Lung (tissue), 12 donors: ENCODE results near the gene ELP5. TPM values are rescaled to one million over a fixed set of nuclear protein-coding genes. Genes with fewer than 3 reads are reported as not detected.

Experiments used
- ATAC-seq: fragments of 200-7000 bp; cut with Tn5 transposase; one replicate; pipeline ENCODE4 v1.9.1; 2020; ENCODE audit warnings: moderate number of reproducible peaks; ENCODE audit not compliant: insufficient read depth, low FRiP score
- DNase-seq, 3 donors: peaks; one replicate each; pipeline ENCODE4 v3.0.0-alpha.2; 2013 to 2017
- H3K27ac ChIP-seq, 2 donors: one replicate each; pipeline ENCODE4 v1.5.1; 2013; ENCODE audit warnings: mild to moderate bottlenecking in 2 of 2, moderate library complexity in 2 of 2, control low read depth in 1 of 2, inconsistent platforms in 1 of 2, low read depth in 1 of 2, low read length in 1 of 2
- H3K27me3 ChIP-seq, 3 donors: one replicate each; pipeline ENCODE4 v1.5.1; 2013; ENCODE audit warnings: low read length in 2 of 3; ENCODE audit not compliant: control insufficient read depth in 3 of 3, insufficient read depth in 3 of 3
- H3K36me3 ChIP-seq, 4 donors: one replicate each; pipeline ENCODE4 v1.5.1; 2013; ENCODE audit warnings: low read length in 4 of 4, mild to moderate bottlenecking in 1 of 4, moderate library complexity in 1 of 4; ENCODE audit not compliant: control insufficient read depth in 4 of 4, insufficient read depth in 4 of 4
- H3K4me1 ChIP-seq, 5 donors: one replicate each; pipeline ENCODE4 v1.5.1; 2013; ENCODE audit warnings: low read length in 5 of 5, mild to moderate bottlenecking in 2 of 5, moderate library complexity in 1 of 5; ENCODE audit not compliant: control insufficient read depth in 5 of 5, insufficient read depth in 5 of 5
- H3K4me3 ChIP-seq: one replicate; pipeline ENCODE4 v1.5.1; 2013; ENCODE audit warnings: mild to moderate bottlenecking, control low read depth, moderate library complexity
- H3K9ac ChIP-seq, 2 donors: one replicate each; pipeline ENCODE4 v1.5.1; 2013; ENCODE audit warnings: low read length in 2 of 2, control low read depth in 1 of 2; ENCODE audit not compliant: insufficient read depth in 1 of 2
- H3K9me3 ChIP-seq, 4 donors: one replicate each; pipeline ENCODE4 v1.5.1; 2013; ENCODE audit warnings: low read length in 3 of 4, mild to moderate bottlenecking in 1 of 4, moderate library complexity in 1 of 4; ENCODE audit not compliant: control insufficient read depth in 4 of 4, insufficient read depth in 3 of 4
- WGBS, 2 donors: extraction: QIAGEN DNeasy Blood & Tissue Kit; methylation state at CpG; one replicate each; pipeline ENCODE4 v1.1.7; 2013; 5-methylcytosine and 5-hydroxymethylcytosine counted together
- polyA plus RNA-seq, 2 donors: library from polyadenylated mRNA; stranded (reverse); fragments of 200-250 nt; gene quantifications; one replicate each; pipeline ENCODE4 v1.2.1, GENCODE V29; 2013
- total RNA-seq, 2 donors: library from RNA; depleted of rRNA in 1 of 2; stranded (reverse); fragments of >200 nt in 1 of 2; gene quantifications; one replicate each; pipeline ENCODE4 v1.2.1, GENCODE V29; 2014 to 2021
- TF ChIP-seq, protein P1 (sequence below): IDR thresholded peaks from 2 replicates; pipeline ENCODE4 v1.5.1; 2012; ENCODE audit warnings: mild to moderate bottlenecking; ENCODE audit errors: control extremely low read depth, extremely low read depth
- donor health status: control.
- donor health status: control.
- donor health status: Bipolar disorder and iron deficiency.
- donor health status: healthy.
- donor health status: DM: yes; HTN: yes; CAD: no.

ELP5 gene
- total and polyA plus RNA-seq, 4 donors, result 19.8 to 63.2 (median 36.6) TPM

DNA sequence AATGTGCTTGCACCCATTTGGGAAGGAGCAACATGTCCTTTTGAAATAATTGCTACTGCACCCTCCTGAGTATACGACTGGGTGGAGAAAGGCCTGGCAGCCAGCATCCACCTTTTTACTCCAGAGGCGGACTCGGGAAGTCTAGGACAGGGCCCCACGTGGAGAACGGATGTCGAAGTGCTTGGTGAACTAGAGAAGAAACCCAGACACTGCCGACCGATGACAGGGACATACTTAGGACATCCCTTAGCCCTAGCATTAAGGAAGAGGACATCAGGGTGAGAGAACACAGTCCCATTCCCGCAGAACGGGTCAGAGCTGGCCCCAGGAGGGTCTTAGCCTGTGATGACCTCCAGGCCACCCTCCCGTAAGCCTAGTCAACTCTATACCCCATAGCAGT is 38.7 kb downstream of the ELP5 start:
- H3K27ac ChIP-seq, result no peak overlapping the region
- no peak overlapping the region for H3K4me3 ChIP-seq
- peaks cover 2 to 14% (median 10%) of the 10 kb centered on the region in 5 donors for H3K4me1 ChIP-seq
- no peaks in the 10 kb centered on the region for H3K36me3 ChIP-seq
- ATAC-seq (no peak), DNase-seq (no peak)
- H3K27me3 ChIP-seq, result peaks cover 0 to 30% (median 21%) of the 10 kb centered on the region in 3 donors
- no peaks in the 10 kb centered on the region for H3K9me3 ChIP-seq
- TF ChIP-seq, protein P1, sequence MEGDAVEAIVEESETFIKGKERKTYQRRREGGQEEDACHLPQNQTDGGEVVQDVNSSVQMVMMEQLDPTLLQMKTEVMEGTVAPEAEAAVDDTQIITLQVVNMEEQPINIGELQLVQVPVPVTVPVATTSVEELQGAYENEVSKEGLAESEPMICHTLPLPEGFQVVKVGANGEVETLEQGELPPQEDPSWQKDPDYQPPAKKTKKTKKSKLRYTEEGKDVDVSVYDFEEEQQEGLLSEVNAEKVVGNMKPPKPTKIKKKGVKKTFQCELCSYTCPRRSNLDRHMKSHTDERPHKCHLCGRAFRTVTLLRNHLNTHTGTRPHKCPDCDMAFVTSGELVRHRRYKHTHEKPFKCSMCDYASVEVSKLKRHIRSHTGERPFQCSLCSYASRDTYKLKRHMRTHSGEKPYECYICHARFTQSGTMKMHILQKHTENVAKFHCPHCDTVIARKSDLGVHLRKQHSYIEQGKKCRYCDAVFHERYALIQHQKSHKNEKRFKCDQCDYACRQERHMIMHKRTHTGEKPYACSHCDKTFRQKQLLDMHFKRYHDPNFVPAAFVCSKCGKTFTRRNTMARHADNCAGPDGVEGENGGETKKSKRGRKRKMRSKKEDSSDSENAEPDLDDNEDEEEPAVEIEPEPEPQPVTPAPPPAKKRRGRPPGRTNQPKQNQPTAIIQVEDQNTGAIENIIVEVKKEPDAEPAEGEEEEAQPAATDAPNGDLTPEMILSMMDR, result no peak
- 86 to 90% methylated on average over 11 of the region's 11 CpGs for WGBS, 2 donors
- H3K9ac ChIP-seq, result no peak overlapping the region

DNA sequence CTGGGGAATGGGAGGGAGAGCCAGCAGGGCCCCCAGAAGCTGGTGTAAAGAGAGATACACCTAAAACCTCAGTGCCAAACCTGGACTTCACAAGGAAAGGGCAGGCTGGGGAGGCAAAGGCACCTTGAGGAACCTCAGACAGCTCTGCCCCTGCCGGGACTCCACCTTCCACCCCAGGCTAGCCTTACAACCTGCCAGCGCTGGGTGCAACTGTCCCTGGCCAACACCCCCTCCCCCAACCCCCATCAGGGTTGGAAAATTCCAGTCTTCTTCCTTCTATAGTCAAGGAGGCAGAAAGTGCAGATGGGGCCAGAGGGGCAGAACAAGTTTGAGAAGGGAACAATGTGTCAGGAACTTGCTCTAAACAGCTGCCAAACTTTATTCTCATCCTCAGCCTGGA is 40.2 kb downstream of the ELP5 start:
- ATAC-seq (no peak), DNase-seq (no peak)
- Histone ChIP-seq H3K4me3 (no peak overlapping the region), H3K27me3 (peaks cover 0 to 37% (median 24%) of the 10 kb centered on the region in 3 donors), H3K4me1 (peaks cover 2 to 14% (median 11%) of the 10 kb centered on the region in 5 donors), H3K36me3 (no peaks in the 10 kb centered on the region), H3K9ac (no peak overlapping the region), H3K9me3 (no peaks in the 10 kb centered on the region), H3K27ac (no peak overlapping the region)
- TF ChIP-seq, protein P1, result no peak
- WGBS, 2 donors, result 73 to 78% methylated on average over 2 of the region's 2 CpGs

DNA sequence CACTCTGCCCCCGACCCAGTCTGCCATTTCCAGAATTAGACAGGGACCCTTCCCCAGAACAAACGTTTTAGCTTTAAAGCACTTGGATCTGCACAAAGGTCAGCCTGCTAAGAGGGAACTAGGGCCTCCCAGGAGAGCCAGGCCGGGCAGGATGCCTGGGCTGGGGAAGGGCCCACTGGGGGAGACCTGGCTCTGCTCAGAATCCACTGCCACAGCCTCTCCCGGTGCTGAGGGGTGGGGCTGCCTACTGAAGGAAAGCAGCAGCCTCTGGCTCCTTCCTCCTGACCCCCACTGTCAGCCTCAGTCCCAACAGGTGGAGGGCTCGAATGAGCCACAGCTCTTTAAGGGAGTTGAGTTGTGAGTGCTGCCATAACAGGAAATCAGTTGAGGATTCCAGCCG is 40.7 kb downstream of the ELP5 start:
- Histone ChIP-seq H3K4me1 (peaks cover 2 to 14% (median 11%) of the 10 kb centered on the region in 5 donors), H3K36me3 (no peaks in the 10 kb centered on the region), H3K4me3 (no peak overlapping the region), H3K27me3 (peaks cover 0 to 37% (median 24%) of the 10 kb centered on the region in 3 donors), H3K9ac (no peak overlapping the region), H3K27ac (no peak overlapping the region), H3K9me3 (no peaks in the 10 kb centered on the region)
- no peak for ATAC-seq
- TF ChIP-seq, protein P1, result no peak
- peak in 1 of 3 donors; percentile 50 for DNase-seq
- WGBS, 2 donors, result 39 to 43% methylated on average over 6 of the region's 6 CpGs

DNA sequence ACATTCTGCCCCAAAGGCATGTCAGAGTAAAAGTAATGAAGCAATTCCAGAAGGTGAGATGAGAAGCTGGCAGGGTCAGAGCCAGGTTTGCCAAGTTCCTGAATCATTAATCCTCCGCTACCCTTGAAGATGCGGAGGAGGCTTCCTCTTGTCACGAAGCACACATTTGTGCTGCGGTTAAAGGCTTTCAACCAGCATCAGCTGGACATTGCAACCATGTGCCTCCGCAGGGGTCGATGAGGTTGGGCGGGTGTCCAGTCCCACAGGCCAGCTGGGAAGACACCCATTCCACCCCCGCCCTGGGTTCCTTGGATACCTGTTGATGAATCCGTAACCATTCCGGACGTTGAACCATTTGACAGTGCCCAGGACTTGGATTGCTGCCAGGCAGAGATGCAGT is 41.1 kb downstream of the ELP5 start:
- Histone ChIP-seq H3K4me1 (peaks cover 2 to 14% (median 11%) of the 10 kb centered on the region in 5 donors), H3K27me3 (peaks cover 0 to 37% (median 24%) of the 10 kb centered on the region in 3 donors), H3K9ac (no peak overlapping the region), H3K27ac (no peak overlapping the region), H3K36me3 (no peaks in the 10 kb centered on the region), H3K9me3 (no peaks in the 10 kb centered on the region), H3K4me3 (no peak overlapping the region)
- 85% methylated on average over 11 of the region's 11 CpGs for WGBS, 2 donors
- ATAC-seq (no peak), DNase-seq (no peak)
- TF ChIP-seq, protein P1, result no peak
